WTC11 (cell line): ENCODE results near the gene PLLP. TPM values are rescaled to one million over a fixed set of nuclear protein-coding genes. Genes with fewer than 3 reads are reported as not detected.

Experiments
- ATAC-seq: fragments of 200-7000 bp; cut with Tn5 transposase; 2 replicates; pipeline ENCODE4 v1.10.0; 2021; ENCODE audit warnings: mild to moderate bottlenecking, moderate library complexity
- CTCF ChIA-PET: fragments of 300-600 bp; sonication (Branson Sonifier 250); formaldehyde crosslinking; loops from one replicate; lab custom pipeline; 2021; ENCODE audit warnings: antibody characterized with exemption; lab: Charles Lee
- POLR2A ChIA-PET: fragments of 350-600 bp; sonication (Branson Sonifier 250); formaldehyde crosslinking; loops from one replicate; lab custom pipeline; 2021; ENCODE audit warnings: antibody characterized with exemption; lab: Charles Lee
- DNase-seq: peaks from one replicate; pipeline ENCODE4 v3.0.0; 2021; ENCODE audit warnings: low spot score
- H3K27ac Mint-ChIP-seq: 2 replicates; pipeline ENCODE4 v1.8.0; 2021; ENCODE audit warnings: mixed read lengths
- H3K27me3 Mint-ChIP-seq: 2 replicates; pipeline ENCODE4 v1.8.0; 2021; ENCODE audit warnings: low read depth, mild to moderate bottlenecking, moderate library complexity, mixed read lengths
- H3K36me3 Mint-ChIP-seq: 2 replicates; pipeline ENCODE4 v1.8.0; 2021; ENCODE audit warnings: mixed read lengths
- H3K4me1 Mint-ChIP-seq: 2 replicates; pipeline ENCODE4 v1.8.0; 2022; ENCODE audit warnings: mixed read lengths
- H3K4me3 Mint-ChIP-seq: 2 replicates; pipeline ENCODE4 v1.8.0; 2021; ENCODE audit warnings: mild to moderate bottlenecking, moderate library complexity, mixed read lengths
- H3K9me3 Mint-ChIP-seq: 2 replicates; pipeline ENCODE4 v1.8.0; 2021; ENCODE audit warnings: mixed read lengths
- AFF4 ChIP-seq: sonication (generic); formaldehyde crosslinking; IDR thresholded peaks from 2 replicates; pipeline ENCODE4 v1.8.1; 2023; ENCODE audit warnings: mild to moderate bottlenecking, missing genetic modification reagents, borderline replicate concordance
- CREB1 ChIP-seq: sonication (generic); formaldehyde crosslinking; IDR thresholded peaks from 2 replicates; pipeline ENCODE4 v1.8.0; 2023; ENCODE audit warnings: mild to moderate bottlenecking, missing genetic modification reagents
- E2F1 ChIP-seq: sonication (generic); formaldehyde crosslinking; IDR thresholded peaks from 2 replicates; pipeline ENCODE4 v1.8.0; 2022; ENCODE audit warnings: mild to moderate bottlenecking, missing genetic modification reagents
- E2F4 ChIP-seq: sonication (generic); formaldehyde crosslinking; IDR thresholded peaks from 2 replicates; pipeline ENCODE4 v1.8.1; 2022; ENCODE audit warnings: low read depth, mild to moderate bottlenecking, moderate library complexity, missing genetic modification reagents, borderline replicate concordance
- FOXJ3 ChIP-seq: sonication (generic); formaldehyde crosslinking; IDR thresholded peaks from 2 replicates; pipeline ENCODE4 v1.9.0; 2021; ENCODE audit warnings: missing genetic modification reagents, mild to moderate bottlenecking, borderline replicate concordance
- FOXK1 ChIP-seq: sonication (generic); formaldehyde crosslinking; IDR thresholded peaks from 2 replicates; pipeline ENCODE4 v1.8.0; 2022; ENCODE audit warnings: mild to moderate bottlenecking, moderate library complexity, missing genetic modification reagents
- HMGXB4 ChIP-seq: sonication (generic); formaldehyde crosslinking; IDR thresholded peaks from 2 replicates; pipeline ENCODE4 v1.8.1; 2023; ENCODE audit warnings: mild to moderate bottlenecking, moderate library complexity, missing genetic modification reagents
- IRF1 ChIP-seq: sonication (generic); formaldehyde crosslinking; IDR thresholded peaks from 2 replicates; pipeline ENCODE4 v1.8.0; 2023; ENCODE audit warnings: missing genetic modification reagents
- MLX ChIP-seq: sonication (generic); formaldehyde crosslinking; IDR thresholded peaks from 2 replicates; pipeline ENCODE4 v1.8.1; 2023; ENCODE audit warnings: mild to moderate bottlenecking, missing genetic modification reagents, moderate library complexity
- MXD4 ChIP-seq: fragments of 250-450 bp; sonication (Bioruptor Pico); IDR thresholded peaks from 2 replicates; pipeline ENCODE4 v1.8.0; 2021; ENCODE audit warnings: mild to moderate bottlenecking, moderate library complexity, borderline replicate concordance
- NFE2L1 ChIP-seq: sonication (generic); formaldehyde crosslinking; IDR thresholded peaks from 2 replicates; pipeline ENCODE4 v1.8.1; 2023; ENCODE audit warnings: missing genetic modification reagents
- NFYB ChIP-seq: sonication (generic); formaldehyde crosslinking; conservative IDR thresholded peaks from 2 replicates; pipeline ENCODE4 v1.8.0; 2022; ENCODE audit warnings: low read depth, missing genetic modification reagents
- PREB ChIP-seq: sonication (generic); formaldehyde crosslinking; IDR thresholded peaks from 2 replicates; pipeline ENCODE4 v1.8.1; 2022; ENCODE audit warnings: mild to moderate bottlenecking, missing genetic modification reagents, moderate library complexity, borderline replicate concordance
- PRRX2 ChIP-seq: fragments of 250-450 bp; sonication (Bioruptor Pico); IDR thresholded peaks from 2 replicates; pipeline ENCODE4 v1.8.0; 2021; ENCODE audit warnings: mild to moderate bottlenecking
- RELA ChIP-seq: sonication (generic); formaldehyde crosslinking; IDR thresholded peaks from 2 replicates; pipeline ENCODE4 v1.8.1; 2022; ENCODE audit warnings: missing genetic modification reagents, mild to moderate bottlenecking, borderline replicate concordance
- SMAD4 ChIP-seq: sonication (generic); formaldehyde crosslinking; IDR thresholded peaks from 2 replicates; pipeline ENCODE4 v1.8.0; 2022; ENCODE audit warnings: mild to moderate bottlenecking, missing genetic modification reagents
- ZMAT4 ChIP-seq: fragments of 250-450 bp; sonication (Bioruptor Pico); IDR thresholded peaks from 2 replicates; pipeline ENCODE4 v1.9.0; 2021; ENCODE audit warnings: mild to moderate bottlenecking
- ZNF219 ChIP-seq: sonication (generic); formaldehyde crosslinking; IDR thresholded peaks from 2 replicates; pipeline ENCODE4 v1.8.0; 2023; ENCODE audit warnings: missing genetic modification reagents, mild to moderate bottlenecking, borderline replicate concordance
- ZNF263 ChIP-seq: sonication (generic); formaldehyde crosslinking; IDR thresholded peaks from 2 replicates; pipeline ENCODE4 v1.8.1; 2022; ENCODE audit warnings: low read depth, mild to moderate bottlenecking, moderate library complexity, missing genetic modification reagents
- total RNA-seq: library from RNA; stranded (reverse); gene quantifications from 3 replicates; pipeline ENCODE4 v1.2.3, GENCODE V29; 2021

Gene PLLP
- total RNA-seq, 1 experiment from 2014 or later = 2.8 TPM

- Mint-ChIP-seq H3K9me3 (no peaks in the 10 kb centered on the region), H3K4me3 (no peak overlapping the region), H3K27me3 (no peaks in the 10 kb centered on the region; the same call in 1 of the 2 replicates), H3K4me1 (peaks cover 29% of the 10 kb centered on the region), H3K36me3 (no peaks in the 10 kb centered on the region), H3K27ac (no peak overlapping the region)
- ATAC-seq = no peak
- DNase-seq = no peak
- TF ChIP-seq RELA (CRISPR knock-in tag) (no peak), NFE2L1 (CRISPR knock-in tag) (no peak), E2F4 (no peak)
- ChIA-PET CTCF (interaction anchor here (0.6 to 0.8 kb wide), 2 partner anchors 96 to 103 kb away, joined by 3 read pairs; no protein-coding TSS in a partner anchor), POLR2A (no interaction called here)
Measured at GRCh38 chr16:57316390-57317017, 32.0 kb upstream of the PLLP start.

GRCh38 chr16:57315416-57315815 is 30.9 kb upstream of the PLLP start:
- ChIA-PET CTCF (interaction anchor here (0.5 to 2.2 kb wide), 2 partner anchors 102 to 222 kb away, joined by 6 to 17 read pairs; no protein-coding TSS in a partner anchor), POLR2A (no interaction called here)
- no peaks in the 10 kb centered on the region for H3K9me3 Mint-ChIP-seq
- no peak for ATAC-seq
- H3K27me3 Mint-ChIP-seq = no peaks in the 10 kb centered on the region; the same call in 1 of the 2 replicates
- no peaks in the 10 kb centered on the region for H3K36me3 Mint-ChIP-seq
- H3K4me1 Mint-ChIP-seq = peaks cover 29% of the 10 kb centered on the region
- H3K4me3 Mint-ChIP-seq = no peak overlapping the region
- DNase-seq = no peak
- H3K27ac Mint-ChIP-seq = no peak overlapping the region
- TF ChIP-seq MLX (CRISPR knock-in tag) (no peak), PREB (no peak), E2F1 (CRISPR knock-in tag) (no peak), ZNF263 (CRISPR knock-in tag) (no peak), NFYB (no peak), IRF1 (CRISPR knock-in tag) (no peak), ZMAT4 (CRISPR knock-in tag) (no peak), MXD4 (CRISPR knock-in tag) (no peak), ZNF219 (no peak), HMGXB4 (CRISPR knock-in tag) (no peak), FOXJ3 (CRISPR knock-in tag) (no peak), PRRX2 (CRISPR knock-in tag) (no peak), SMAD4 (CRISPR knock-in tag) (no peak), CREB1 (no peak), AFF4 (CRISPR knock-in tag) (no peak), FOXK1 (CRISPR knock-in tag) (no peak)
